MM.1S (cell line): Measurements from ENCODE around the gene DNAJC5.
"Not testable (repeated sequence)": the region's sequence is repeated elsewhere in the genome, so short reads cannot be mapped to it uniquely, and the experiment has no call there.

Experiments
- DNase-seq: peaks from one replicate; pipeline ENCODE4 v3.0.0-alpha.2; 2015
- H2AFZ ChIP-seq: fragments of 300-600 bp; sonication (generic); 2 replicates; pipeline ENCODE4 v1.6.0; 2016; ENCODE audit warnings: antibody characterized with exemption, low read length
- H3F3A ChIP-seq: fragments of 300-600 bp; sonication (generic); 2 replicates; pipeline ENCODE4 v1.6.1; 2016; ENCODE audit warnings: mild to moderate bottlenecking, antibody characterized with exemption, low read length, moderate library complexity, mixed read lengths; ENCODE audit not compliant: insufficient read depth
- H3K27ac ChIP-seq: fragments of 300-600 bp; sonication (generic); 2 replicates; pipeline ENCODE4 v1.5.1; 2016; ENCODE audit warnings: mild to moderate bottlenecking, low read length
- H3K27me3 ChIP-seq: fragments of 300-600 bp; sonication (generic); replicated peaks from 2 replicates; pipeline ENCODE4 v1.6.0; 2016; ENCODE audit warnings: low read length; ENCODE audit not compliant: insufficient read depth
- H3K36me3 ChIP-seq: fragments of 300-600 bp; sonication (generic); replicated peaks from 2 replicates; pipeline ENCODE4 v1.6.1; 2016; ENCODE audit warnings: mild to moderate bottlenecking, low read length, mixed read lengths; ENCODE audit not compliant: insufficient read depth
- H3K4me1 ChIP-seq: fragments of 300-600 bp; sonication (generic); 2 replicates; pipeline ENCODE4 v1.6.1; 2016; ENCODE audit warnings: low read length, mixed read lengths
- H3K4me2 ChIP-seq: fragments of 300-600 bp; sonication (generic); 2 replicates; pipeline ENCODE4 v1.6.0; 2016; ENCODE audit warnings: low read depth, low read length
- H3K4me3 ChIP-seq: fragments of 300-600 bp; sonication (generic); 2 replicates; pipeline ENCODE4 v1.5.1; 2016; ENCODE audit warnings: low read length, mixed read lengths
- H3K79me2 ChIP-seq: fragments of 300-600 bp; sonication (generic); 2 replicates; pipeline ENCODE4 v1.6.1; 2016; ENCODE audit warnings: mixed run types, low read length, mixed read lengths
- H3K9ac ChIP-seq: fragments of 300-600 bp; sonication (generic); 2 replicates; pipeline ENCODE4 v1.6.1; 2016; ENCODE audit warnings: low read length, mixed read lengths
- H3K9me2 ChIP-seq: fragments of 300-600 bp; sonication (generic); replicated peaks from 2 replicates; pipeline ENCODE4 v1.6.1; 2016; ENCODE audit warnings: mild to moderate bottlenecking, low read length, mixed read lengths; ENCODE audit not compliant: insufficient read depth
- H3K9me3 ChIP-seq: fragments of 300-600 bp; sonication (generic); replicated peaks from 2 replicates; pipeline ENCODE4 v1.6.1; 2016; ENCODE audit warnings: mild to moderate bottlenecking, low read length, mixed read lengths; ENCODE audit not compliant: insufficient read depth
- H4K20me1 ChIP-seq: fragments of 300-600 bp; sonication (generic); 2 replicates; pipeline ENCODE4 v1.6.1; 2016; ENCODE audit warnings: mild to moderate bottlenecking, low read length, moderate library complexity, mixed read lengths; ENCODE audit not compliant: insufficient read depth
- EZH2 ChIP-seq: fragments of 300-600 bp; sonication (generic); optimal IDR thresholded peaks from 2 replicates; pipeline ENCODE3; 2017; ENCODE audit warnings: low read depth, mild to moderate bottlenecking, antibody characterized with exemption, low read length, mixed read lengths
- EZH2phosphoT487 ChIP-seq: fragments of 300-600 bp; sonication (generic); IDR thresholded peaks from 2 replicates; pipeline ENCODE4 v1.6.1; 2018; ENCODE audit warnings: antibody characterized with exemption, low read length
- TF ChIP-seq, protein P1 (sequence below): fragments of 300-600 bp; sonication (generic); IDR thresholded peaks from 2 replicates; pipeline ENCODE4 v1.5.1; 2016; ENCODE audit warnings: antibody characterized with exemption, low read length, mixed read lengths

Gene DNAJC5

DNA sequence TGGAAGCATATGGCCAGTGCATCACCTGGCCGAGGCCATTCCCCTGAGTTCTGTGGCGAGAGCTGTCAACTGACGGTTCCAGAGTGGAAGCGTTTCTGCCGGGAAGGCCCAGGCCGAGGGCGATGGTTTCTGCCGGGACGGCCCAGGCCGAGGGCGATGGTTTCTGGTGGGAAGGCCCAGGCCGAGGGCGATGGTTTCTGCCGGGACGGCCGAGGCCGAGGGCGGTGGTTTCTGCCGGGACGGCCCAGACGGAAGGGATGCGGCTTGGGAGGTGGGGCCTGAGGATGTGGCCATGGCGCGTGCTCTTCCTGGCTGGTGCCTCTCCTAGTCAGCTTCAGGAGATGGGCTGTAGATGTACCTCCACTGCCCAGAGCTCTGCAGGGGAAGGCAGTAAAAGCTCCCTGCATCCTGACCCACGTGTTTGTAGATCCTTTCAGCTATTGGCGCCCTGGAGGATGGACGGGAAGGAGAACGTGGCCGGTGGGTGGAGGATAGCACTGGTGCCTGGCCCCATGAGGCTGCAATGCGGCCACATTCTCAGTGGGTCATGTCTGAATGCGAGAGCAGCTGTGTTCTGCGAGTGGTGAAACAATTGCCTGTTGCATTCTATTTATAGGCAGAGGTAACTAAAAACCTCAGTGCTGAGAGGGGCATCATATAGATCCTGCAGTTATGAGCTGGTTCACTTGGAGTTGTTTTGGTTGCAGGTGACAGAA lies 17.0 kb upstream of the DNAJC5 start:
- H3K4me1 ChIP-seq = no peaks in the 10 kb centered on the region
- DNase-seq = no peak
- no peaks in the 10 kb centered on the region for H3K9me3 ChIP-seq
- no peak overlapping the region for H3K4me2 ChIP-seq
- H3K9me2 ChIP-seq = no peaks in the 10 kb centered on the region
- no peak overlapping the region for H3K4me3 ChIP-seq
- no peaks in the 10 kb centered on the region for H3K36me3 ChIP-seq
- H4K20me1 ChIP-seq = no peaks in the 10 kb centered on the region
- H2AFZ ChIP-seq = no peak overlapping the region
- H3K79me2 ChIP-seq = peaks cover 15% of the 10 kb centered on the region
- no peak overlapping the region for H3K9ac ChIP-seq
- TF ChIP-seq EZH2phosphoT487 (no peak), EZH2 (no peak)
- TF ChIP-seq, protein P1, sequence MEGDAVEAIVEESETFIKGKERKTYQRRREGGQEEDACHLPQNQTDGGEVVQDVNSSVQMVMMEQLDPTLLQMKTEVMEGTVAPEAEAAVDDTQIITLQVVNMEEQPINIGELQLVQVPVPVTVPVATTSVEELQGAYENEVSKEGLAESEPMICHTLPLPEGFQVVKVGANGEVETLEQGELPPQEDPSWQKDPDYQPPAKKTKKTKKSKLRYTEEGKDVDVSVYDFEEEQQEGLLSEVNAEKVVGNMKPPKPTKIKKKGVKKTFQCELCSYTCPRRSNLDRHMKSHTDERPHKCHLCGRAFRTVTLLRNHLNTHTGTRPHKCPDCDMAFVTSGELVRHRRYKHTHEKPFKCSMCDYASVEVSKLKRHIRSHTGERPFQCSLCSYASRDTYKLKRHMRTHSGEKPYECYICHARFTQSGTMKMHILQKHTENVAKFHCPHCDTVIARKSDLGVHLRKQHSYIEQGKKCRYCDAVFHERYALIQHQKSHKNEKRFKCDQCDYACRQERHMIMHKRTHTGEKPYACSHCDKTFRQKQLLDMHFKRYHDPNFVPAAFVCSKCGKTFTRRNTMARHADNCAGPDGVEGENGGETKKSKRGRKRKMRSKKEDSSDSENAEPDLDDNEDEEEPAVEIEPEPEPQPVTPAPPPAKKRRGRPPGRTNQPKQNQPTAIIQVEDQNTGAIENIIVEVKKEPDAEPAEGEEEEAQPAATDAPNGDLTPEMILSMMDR = no peak
- H3K27me3 ChIP-seq = no peaks in the 10 kb centered on the region
- no peak overlapping the region for H3K27ac ChIP-seq
- H3F3A ChIP-seq = no peaks in the 10 kb centered on the region

DNA sequence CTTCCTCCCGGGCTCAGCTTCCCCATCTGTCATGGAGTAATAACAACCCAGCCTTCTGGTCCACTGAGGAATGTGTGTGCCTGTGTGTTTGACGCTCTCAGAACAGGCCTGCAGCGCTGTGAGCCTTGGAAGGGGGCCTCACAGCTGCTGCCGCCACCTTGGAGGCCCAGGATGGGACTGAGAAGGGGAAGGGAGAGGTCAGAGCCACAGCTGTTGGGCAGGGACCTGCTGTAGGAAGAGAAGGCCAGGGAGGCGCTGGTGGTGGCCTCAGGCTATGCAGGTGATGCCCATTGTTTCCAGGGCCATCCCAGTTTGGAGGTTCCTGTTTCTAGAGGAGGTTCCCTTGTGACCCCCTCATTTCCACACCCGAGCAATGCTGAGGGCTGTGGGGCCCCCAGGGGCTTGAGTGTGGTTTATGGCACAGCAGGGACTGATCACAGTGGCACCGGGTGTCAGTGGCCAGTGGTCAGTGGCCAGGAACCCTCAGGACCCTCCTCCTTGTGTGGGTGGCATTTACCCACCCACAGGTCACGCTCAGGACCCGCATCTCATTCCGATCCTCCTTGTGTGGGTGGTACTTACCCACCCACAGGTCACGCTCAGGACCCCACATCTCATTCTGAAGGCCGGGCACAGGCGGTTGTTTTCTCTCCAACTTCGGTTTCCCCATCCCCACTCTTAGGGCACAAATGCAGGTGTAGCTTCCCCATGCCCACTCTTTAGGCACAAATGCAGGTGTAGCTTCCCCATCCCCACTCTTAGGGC lies 15.8 kb upstream of the DNAJC5 start:
- H3K4me2 ChIP-seq = no peak overlapping the region
- peaks cover 15% of the 10 kb centered on the region for H3K79me2 ChIP-seq
- no peak for TF ChIP-seq EZH2phosphoT487
- TF ChIP-seq, protein P1 = no peak
- TF ChIP-seq EZH2 = no peak
- H2AFZ ChIP-seq = no peak overlapping the region
- H3K9ac ChIP-seq = no peak overlapping the region
- no peaks in the 10 kb centered on the region for H3K9me3 ChIP-seq
- H3K4me3 ChIP-seq = no peak overlapping the region
- no peaks in the 10 kb centered on the region for H3F3A ChIP-seq
- H3K27ac ChIP-seq = no peak overlapping the region
- DNase-seq = no peak
- no peaks in the 10 kb centered on the region for H3K27me3 ChIP-seq
- H3K9me2 ChIP-seq = no peaks in the 10 kb centered on the region
- H3K4me1 ChIP-seq = no peaks in the 10 kb centered on the region
- no peaks in the 10 kb centered on the region for H4K20me1 ChIP-seq
- no peaks in the 10 kb centered on the region for H3K36me3 ChIP-seq

- not testable (repeated sequence) for H3K9ac ChIP-seq, H3K4me1 ChIP-seq, H3K27me3 ChIP-seq, H3K36me3 ChIP-seq, DNase-seq, H3K4me3 ChIP-seq, H3K4me2 ChIP-seq, H3K27ac ChIP-seq, H3K9me2 ChIP-seq, H3K9me3 ChIP-seq, H3F3A ChIP-seq, H2AFZ ChIP-seq, H4K20me1 ChIP-seq
- H3K79me2 ChIP-seq = peaks cover 15% of the 10 kb centered on the region
These were observed 14.0 kb upstream of the DNAJC5 start for GRCh38 chr20:63880901-63881300.
